GM12865 (cell line): ENCODE measurements around the gene MYL11.
A peak's percentile ranks its signal among the peaks of the same experiment; 100 is the strongest.

Experiments used
- DNase-seq: peaks from one replicate; pipeline ENCODE4 v3.0.0; 2010; ENCODE audit warnings: low read depth
- H3K4me3 ChIP-seq: 2 replicates; pipeline ENCODE4 v1.5.1; 2011; ENCODE audit warnings: mild to moderate bottlenecking, low read depth, low read length, control low read depth
- CTCF ChIP-seq: IDR thresholded peaks from 2 replicates; pipeline ENCODE4 v1.5.1; 2011; ENCODE audit warnings: low read length, control low read depth, low read depth, inconsistent platforms; ENCODE audit not compliant: insufficient read depth; ENCODE audit errors: missing control alignments

The MYL11 gene

GRCh38 chr16:30369091-30369937 lies 5.3 kb upstream of the MYL11 start:
- no peak for TF ChIP-seq CTCF
- no peak for DNase-seq
- H3K4me3 ChIP-seq, result peak overlapping the region; percentile 92

GRCh38 chr16:30369938-30370455 lies 4.6 kb upstream of the MYL11 start:
- TF ChIP-seq CTCF, result no peak
- H3K4me3 ChIP-seq, result peak overlapping the region; percentile 92
- no peak for DNase-seq

- peak within 1 kb of the TSS; percentile 92 for H3K4me3 ChIP-seq
- no peak for TF ChIP-seq CTCF
- peak; percentile 100 for DNase-seq
Measured at GRCh38 chr16:30370456-30371247, 4.0 kb upstream of the MYL11 start, which contains the start of gene TBC1D10B. TBC1D10B (minus strand) TSS chr16:30370494; CDS start chr16:30370183, 311 bp downstream.

- peak overlapping the region; percentile 44 for H3K4me3 ChIP-seq
- no peak for DNase-seq
- TF ChIP-seq CTCF, result no peak
Measured at GRCh38 chr16:30371248-30371816, 3.3 kb upstream of the MYL11 start.

- H3K4me3 ChIP-seq, result no peak overlapping the region
- no peak for TF ChIP-seq CTCF
- no peak for DNase-seq
Measured at GRCh38 chr16:30372038-30372712, 2.4 kb upstream of the MYL11 start.

- no peak overlapping the region for H3K4me3 ChIP-seq
- DNase-seq, result no peak
- TF ChIP-seq CTCF, result no peak
Measured at GRCh38 chr16:30372725-30373124, 1.9 kb upstream of the MYL11 start.
